HepG2 (cell line): Measurements from ENCODE around the gene ATG4B. TPM values are rescaled to one million over a fixed set of nuclear protein-coding genes. Genes with fewer than 3 reads are reported as not detected.
A peak's percentile ranks its signal among the peaks of the same experiment; 100 is the strongest.

Source experiments
- ARHGAP35 ChIP-seq: sonication (generic); formaldehyde crosslinking; IDR thresholded peaks from 2 replicates; pipeline ENCODE4 v1.9.0; 2022; ENCODE audit warnings: mild to moderate bottlenecking, inconsistent platforms, moderate library complexity, missing genetic modification reagents, borderline replicate concordance
- ATRX ChIP-seq: sonication (generic); formaldehyde crosslinking; IDR thresholded peaks from 2 replicates; pipeline ENCODE4 v1.4.0; 2020; ENCODE audit warnings: missing genetic modification reagents, borderline replicate concordance
- CBX5 ChIP-seq: sonication (generic); formaldehyde crosslinking; IDR thresholded peaks from 2 replicates; pipeline ENCODE4 v1.4.0; 2020; ENCODE audit warnings: missing genetic modification reagents, borderline replicate concordance
- CENPT ChIP-seq: sonication (generic); formaldehyde crosslinking; IDR thresholded peaks from 2 replicates; pipeline ENCODE4 v1.8.0; 2022; ENCODE audit warnings: low read depth, mild to moderate bottlenecking, moderate library complexity, missing genetic modification reagents
- CHD2 ChIP-seq: IDR thresholded peaks from 2 replicates; pipeline ENCODE4 v1.6.1; 2011; ENCODE audit warnings: low read depth, low read length, improper control_type of control experiment
- FOSL2 ChIP-seq: sonication (generic); formaldehyde crosslinking; IDR thresholded peaks from 2 replicates; pipeline ENCODE4 v1.4.0; 2020; ENCODE audit warnings: missing genetic modification reagents
- HNF1B ChIP-seq: sonication (generic); formaldehyde crosslinking; IDR thresholded peaks from 2 replicates; pipeline ENCODE4 v1.5.1; 2020; ENCODE audit warnings: mild to moderate bottlenecking, moderate library complexity, missing genetic modification reagents
- HNRNPL ChIP-seq: fragments of 200-400 bp; formaldehyde crosslinking; IDR thresholded peaks from 2 replicates; pipeline ENCODE4 v1.6.1; 2017; ENCODE audit warnings: mild to moderate bottlenecking, low read depth, low read length
- KAT7 ChIP-seq: IDR thresholded peaks from 2 replicates; pipeline ENCODE4 v1.6.1; 2018; ENCODE audit warnings: borderline replicate concordance, missing compliant biosample characterization
- MLLT10 ChIP-seq: sonication (generic); formaldehyde crosslinking; IDR thresholded peaks from 2 replicates; pipeline ENCODE4 v1.4.0; 2020; ENCODE audit warnings: missing genetic modification reagents
- NFIB ChIP-seq: sonication (generic); formaldehyde crosslinking; IDR thresholded peaks from 2 replicates; pipeline ENCODE4 v1.9.0; 2021; ENCODE audit warnings: missing genetic modification reagents, mild to moderate bottlenecking, borderline replicate concordance
- POGZ ChIP-seq: sonication (generic); formaldehyde crosslinking; IDR thresholded peaks from 2 replicates; pipeline ENCODE4 v1.4.0; 2020; ENCODE audit warnings: mild to moderate bottlenecking, missing genetic modification reagents
- SIN3A ChIP-seq: IDR thresholded peaks from 2 replicates; pipeline ENCODE4 v1.6.1; 2011; ENCODE audit warnings: low read depth, mild to moderate bottlenecking, control low read depth, low read length, borderline replicate concordance
- SRSF9 ChIP-seq: fragments of 200-400 bp; formaldehyde crosslinking; IDR thresholded peaks from 2 replicates; pipeline ENCODE4 v1.6.1; 2018; ENCODE audit warnings: borderline replicate concordance, mild to moderate bottlenecking, low read depth, low read length; ENCODE audit not compliant: insufficient read depth, poor library complexity, severe bottlenecking
- TEAD2 ChIP-seq: sonication (generic); formaldehyde crosslinking; IDR thresholded peaks from 2 replicates; pipeline ENCODE4 v1.9.0; 2021; ENCODE audit warnings: missing genetic modification reagents
- ZBTB20 ChIP-seq: sonication (generic); formaldehyde crosslinking; IDR thresholded peaks from 2 replicates; pipeline ENCODE4 v1.8.1; 2023; ENCODE audit warnings: missing genetic modification reagents, low read depth, mild to moderate bottlenecking, borderline replicate concordance
- ZNF180 ChIP-seq: sonication (generic); formaldehyde crosslinking; IDR thresholded peaks from 2 replicates; pipeline ENCODE4 v1.4.0; 2020; ENCODE audit warnings: low read depth, missing genetic modification reagents, borderline replicate concordance
- ZNF230 ChIP-seq: sonication (generic); formaldehyde crosslinking; IDR thresholded peaks from 2 replicates; pipeline ENCODE4 v1.4.0; 2020; ENCODE audit warnings: mild to moderate bottlenecking, missing genetic modification reagents
- ZNF3 ChIP-seq: IDR thresholded peaks from 2 replicates; pipeline ENCODE4 v1.7.0; 2017; ENCODE audit warnings: inconsistent platforms
- ZNF451 ChIP-seq: sonication (generic); formaldehyde crosslinking; IDR thresholded peaks from 2 replicates; pipeline ENCODE4 v1.5.0; 2020; ENCODE audit warnings: mild to moderate bottlenecking, missing genetic modification reagents
- ZNF501 ChIP-seq: sonication (generic); formaldehyde crosslinking; IDR thresholded peaks from 2 replicates; pipeline ENCODE4 v1.5.1; 2020; ENCODE audit warnings: mild to moderate bottlenecking, moderate library complexity, missing genetic modification reagents
- ZNF782 ChIP-seq: sonication (generic); formaldehyde crosslinking; IDR thresholded peaks from 2 replicates; pipeline ENCODE4 v1.4.0; 2020; ENCODE audit warnings: missing genetic modification reagents, mild to moderate bottlenecking, borderline replicate concordance
- polyA plus RNA-seq, 8 experiments: library from polyadenylated mRNA; depleted of rRNA in 3 of 8; stranded (reverse) in 7 of 8; unstranded in 1 of 8; fragments of >200 nt; fragmentation: Illumina TruSeq in 4 of 8; extraction: Trizol in 4 of 8; gene quantifications; 2 replicates each; pipeline versions ENCODE4 v1.2.1 to v1.2.3, GENCODE V29; 2011 to 2016; ENCODE audit warnings: low read depth in 4 of 8, missing spikeins in 1 of 8, mixed read lengths in 1 of 8; ENCODE audit not compliant: insufficient read depth in 1 of 8
- total RNA-seq, 5 experiments: library from RNA; depleted of rRNA; stranded (reverse); fragments of >200 nt; fragmentation: Illumina TruSeq; extraction: Trizol; gene quantifications; 2 replicates each; pipeline ENCODE4 v1.2.3, GENCODE V29; 2016; ENCODE audit warnings: low read depth in 1 of 5
- TF ChIP-seq, protein P1 (sequence below): sonication (generic); formaldehyde crosslinking; IDR thresholded peaks from 2 replicates; pipeline ENCODE4 v1.8.1; 2023; ENCODE audit warnings: mild to moderate bottlenecking, moderate library complexity, missing genetic modification reagents
- TF ChIP-seq, protein P2 (sequence below): sonication (generic); formaldehyde crosslinking; IDR thresholded peaks from 2 replicates; pipeline ENCODE4 v1.4.0; 2020; ENCODE audit warnings: missing genetic modification reagents, borderline replicate concordance

The ATG4B gene
- total and polyA plus RNA-seq, 2 of the 13 experiments (the other 11 are each of a cell fraction or from before 2014, with no cell fraction given), result 95.5 to 239 TPM

- TF ChIP-seq NFIB (CRISPR knock-in tag) (no peak), MLLT10 (CRISPR knock-in tag) (no peak), POGZ (CRISPR knock-in tag) (no peak), CBX5 (CRISPR knock-in tag) (no peak), ZNF782 (CRISPR knock-in tag) (no peak), ZBTB20 (CRISPR knock-in tag) (no peak), SRSF9 (no peak), ZNF501 (CRISPR knock-in tag) (peak; percentile 61), ZNF230 (CRISPR knock-in tag) (no peak), ARHGAP35 (CRISPR knock-in tag) (no peak), CHD2 (no peak), ATRX (CRISPR knock-in tag) (no peak), ZNF3 (CRISPR knock-in tag) (no peak), SIN3A (no peak), TEAD2 (CRISPR knock-in tag) (no peak), HNF1B (CRISPR knock-in tag) (0 out of 2 replicates have a peak, but pooled peaks have one; percentile 54), FOSL2 (CRISPR knock-in tag) (peak; percentile 23; the same call in 1 of the 2 replicates), ZNF451 (no peak), CENPT (CRISPR knock-in tag) (no peak), ZNF180 (CRISPR knock-in tag) (no peak), KAT7 (CRISPR knock-in tag) (0 out of 2 replicates have a peak, but pooled peaks have one; percentile 39), HNRNPL (no peak)
- TF ChIP-seq, protein P1, sequence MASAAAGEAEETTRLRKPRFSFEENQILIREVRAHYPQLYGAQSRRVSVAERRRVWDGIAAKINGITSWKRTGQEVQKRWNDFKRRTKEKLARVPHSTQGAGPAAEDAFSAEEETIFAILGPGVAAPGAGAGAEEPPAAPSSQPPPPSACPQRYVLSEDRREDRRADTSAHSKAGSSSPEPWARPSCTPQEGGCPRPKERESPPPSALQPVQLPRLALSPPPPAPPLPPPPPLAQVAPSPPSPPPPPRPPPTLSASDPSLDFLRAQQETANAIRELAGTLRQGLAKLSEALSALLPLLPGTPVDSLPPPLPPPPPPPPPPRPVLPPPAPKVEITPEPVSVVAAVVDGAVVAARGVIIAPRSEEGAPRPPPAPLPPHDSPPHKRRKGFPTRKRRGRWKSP (CRISPR knock-in tag), result no peak
- TF ChIP-seq, protein P2, sequence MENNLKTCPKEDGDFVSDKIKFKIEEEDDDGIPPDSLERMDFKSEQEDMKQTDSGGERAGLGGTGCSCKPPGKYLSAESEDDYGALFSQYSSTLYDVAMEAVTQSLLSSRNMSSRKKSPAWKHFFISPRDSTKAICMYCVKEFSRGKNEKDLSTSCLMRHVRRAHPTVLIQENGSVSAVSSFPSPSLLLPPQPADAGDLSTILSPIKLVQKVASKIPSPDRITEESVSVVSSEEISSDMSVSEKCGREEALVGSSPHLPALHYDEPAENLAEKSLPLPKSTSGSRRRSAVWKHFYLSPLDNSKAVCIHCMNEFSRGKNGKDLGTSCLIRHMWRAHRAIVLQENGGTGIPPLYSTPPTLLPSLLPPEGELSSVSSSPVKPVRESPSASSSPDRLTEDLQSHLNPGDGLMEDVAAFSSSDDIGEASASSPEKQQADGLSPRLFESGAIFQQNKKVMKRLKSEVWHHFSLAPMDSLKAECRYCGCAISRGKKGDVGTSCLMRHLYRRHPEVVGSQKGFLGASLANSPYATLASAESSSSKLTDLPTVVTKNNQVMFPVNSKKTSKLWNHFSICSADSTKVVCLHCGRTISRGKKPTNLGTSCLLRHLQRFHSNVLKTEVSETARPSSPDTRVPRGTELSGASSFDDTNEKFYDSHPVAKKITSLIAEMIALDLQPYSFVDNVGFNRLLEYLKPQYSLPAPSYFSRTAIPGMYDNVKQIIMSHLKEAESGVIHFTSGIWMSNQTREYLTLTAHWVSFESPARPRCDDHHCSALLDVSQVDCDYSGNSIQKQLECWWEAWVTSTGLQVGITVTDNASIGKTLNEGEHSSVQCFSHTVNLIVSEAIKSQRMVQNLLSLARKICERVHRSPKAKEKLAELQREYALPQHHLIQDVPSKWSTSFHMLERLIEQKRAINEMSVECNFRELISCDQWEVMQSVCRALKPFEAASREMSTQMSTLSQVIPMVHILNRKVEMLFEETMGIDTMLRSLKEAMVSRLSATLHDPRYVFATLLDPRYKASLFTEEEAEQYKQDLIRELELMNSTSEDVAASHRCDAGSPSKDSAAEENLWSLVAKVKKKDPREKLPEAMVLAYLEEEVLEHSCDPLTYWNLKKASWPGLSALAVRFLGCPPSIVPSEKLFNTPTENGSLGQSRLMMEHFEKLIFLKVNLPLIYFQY, result 0 out of 2 replicates have a peak, but pooled peaks have one; percentile 45
Measured at GRCh38 chr2:241659150-241659739, 21.8 kb downstream of the ATG4B start (continued).
